Upper lobe of left lung (tissue), 6 donors: Measurements from ENCODE around the gene CDC16. TPM values are rescaled to one million over a fixed set of nuclear protein-coding genes. Genes with fewer than 3 reads are reported as not detected.

Experiments used
- ATAC-seq, 2 donors: fragments of 200-7000 bp; cut with Tn5 transposase; one replicate each; pipeline ENCODE4 v1.9.1; 2022; ENCODE audit warnings: mild to moderate bottlenecking in 2 of 2, moderate library complexity in 2 of 2; ENCODE audit not compliant: low FRiP score in 2 of 2
- DNase-seq, 2 donors: peaks; one replicate each; pipeline ENCODE4 v3.0.0-alpha.2; 2019 to 2020
- H3K27ac ChIP-seq, 4 donors: fragments of 200-600 bp; sonication (generic); one replicate each; pipeline ENCODE4 v1.5.1; 2016 to 2019
- H3K27me3 ChIP-seq, 4 donors: fragments of 200-600 bp; sonication (generic); one replicate each; pipeline ENCODE4 v1.5.1; 2017 to 2019
- H3K36me3 ChIP-seq, 4 donors: fragments of 200-600 bp; sonication (generic); one replicate each; pipeline ENCODE4 v1.5.1; 2016 to 2019
- H3K4me1 ChIP-seq, 4 donors: fragments of 200-600 bp; sonication (generic); one replicate each; pipeline ENCODE4 v1.5.1; 2018 to 2019
- H3K4me3 ChIP-seq, 4 donors: fragments of 200-600 bp; sonication (generic); one replicate each; pipeline ENCODE4 v1.5.1; 2017 to 2019; ENCODE audit warnings: mild to moderate bottlenecking in 2 of 4, moderate library complexity in 1 of 4
- H3K9me3 ChIP-seq, 4 donors: fragments of 200-600 bp; sonication (generic); one replicate each; pipeline ENCODE4 v1.5.1; 2018 to 2019
- EP300 ChIP-seq, 4 donors: sonication (generic); formaldehyde crosslinking; IDR thresholded peaks; one replicate each; pipeline ENCODE4 v1.5.1; 2017; ENCODE audit warnings: antibody characterized with exemption in 4 of 4, control low read depth in 2 of 4
- POLR2A ChIP-seq, 4 donors: fragments of 450-650 bp; IDR thresholded peaks; one replicate each; pipeline ENCODE4 v1.5.1; 2016 to 2017; ENCODE audit warnings: antibody characterized with exemption in 4 of 4, mild to moderate bottlenecking in 2 of 4
- POLR2AphosphoS5 ChIP-seq, 2 donors: sonication (generic); formaldehyde crosslinking; IDR thresholded peaks; one replicate each; pipeline ENCODE4 v1.5.1; 2017; ENCODE audit warnings: antibody characterized with exemption in 2 of 2
- WGBS, 2 donors: methylation state at CpG; one replicate each; pipeline ENCODE4 v1.1.5; 2017 to 2018; 5-methylcytosine and 5-hydroxymethylcytosine counted together
- total RNA-seq, 6 donors: library from RNA; depleted of rRNA in 4 of 6; stranded (reverse); fragments of >200 nt in 4 of 6; gene quantifications; one replicate each; pipeline versions ENCODE4 v1.1.0 to v1.2.1, GENCODE V29; 2016 to 2021
- TF ChIP-seq, protein P1 (sequence below), 6 experiments: fragments of 450-650 bp in 4 of 6; fragments of 200-600 bp in 2 of 6; sonication (generic) in 2 of 6; IDR thresholded peaks; one replicate each; pipeline ENCODE4 v1.5.1; 2016 to 2019; ENCODE audit warnings: antibody characterized with exemption in 6 of 6
- donor health status: DM: no; HTN: no; CAD: no; lungs with moderate emphysema.
- donor health status: DM: no; HTN: yes; CAD: no; lungs with severe emphysema.

CDC16 gene
- total RNA-seq, 6 donors from 2014 or later = 46.6 to 123 (median 58.3) TPM

DNA sequence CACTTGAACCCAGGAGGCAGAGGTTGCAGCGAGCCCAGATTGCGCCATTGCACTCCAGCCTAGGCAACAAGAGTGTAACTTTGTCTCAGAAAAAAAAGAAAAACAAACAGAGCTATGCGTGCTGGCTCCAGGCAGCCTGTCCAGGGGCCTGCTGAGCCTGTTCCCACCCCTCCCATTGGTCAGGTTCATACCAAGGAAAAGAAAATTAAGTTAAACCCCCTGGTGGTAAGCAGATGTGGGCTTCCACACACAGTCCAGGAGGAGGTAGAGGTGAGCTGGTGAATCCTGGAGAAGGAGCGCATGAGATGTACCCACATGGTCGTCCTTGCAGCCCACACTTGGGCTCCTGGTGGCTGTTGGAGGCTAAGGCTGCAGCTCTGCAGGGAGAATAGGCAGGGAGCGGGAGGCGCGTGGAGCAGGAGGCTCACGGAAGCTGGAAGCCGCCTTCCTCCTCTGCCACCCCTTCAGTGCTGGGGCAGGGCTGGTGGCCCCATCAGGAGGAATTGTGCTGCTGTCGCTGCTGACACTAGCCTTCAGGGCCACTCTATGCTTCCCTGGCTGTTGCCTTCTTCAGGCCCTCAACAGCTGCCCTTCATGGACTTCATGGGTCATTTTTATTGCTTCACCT, 69.1 kb downstream of the CDC16 start:
- no peaks in the 10 kb centered on the region for H3K9me3 ChIP-seq
- H3K27ac ChIP-seq = no peak overlapping the region
- TF ChIP-seq, protein P1, sequence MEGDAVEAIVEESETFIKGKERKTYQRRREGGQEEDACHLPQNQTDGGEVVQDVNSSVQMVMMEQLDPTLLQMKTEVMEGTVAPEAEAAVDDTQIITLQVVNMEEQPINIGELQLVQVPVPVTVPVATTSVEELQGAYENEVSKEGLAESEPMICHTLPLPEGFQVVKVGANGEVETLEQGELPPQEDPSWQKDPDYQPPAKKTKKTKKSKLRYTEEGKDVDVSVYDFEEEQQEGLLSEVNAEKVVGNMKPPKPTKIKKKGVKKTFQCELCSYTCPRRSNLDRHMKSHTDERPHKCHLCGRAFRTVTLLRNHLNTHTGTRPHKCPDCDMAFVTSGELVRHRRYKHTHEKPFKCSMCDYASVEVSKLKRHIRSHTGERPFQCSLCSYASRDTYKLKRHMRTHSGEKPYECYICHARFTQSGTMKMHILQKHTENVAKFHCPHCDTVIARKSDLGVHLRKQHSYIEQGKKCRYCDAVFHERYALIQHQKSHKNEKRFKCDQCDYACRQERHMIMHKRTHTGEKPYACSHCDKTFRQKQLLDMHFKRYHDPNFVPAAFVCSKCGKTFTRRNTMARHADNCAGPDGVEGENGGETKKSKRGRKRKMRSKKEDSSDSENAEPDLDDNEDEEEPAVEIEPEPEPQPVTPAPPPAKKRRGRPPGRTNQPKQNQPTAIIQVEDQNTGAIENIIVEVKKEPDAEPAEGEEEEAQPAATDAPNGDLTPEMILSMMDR (IDR thresholded peaks at IDR 0.05) = no peak
- TF ChIP-seq POLR2AphosphoS5 (IDR thresholded peaks at IDR 0.05) (no peak), POLR2A (IDR thresholded peaks at IDR 0.05) (no peak), EP300 (IDR thresholded peaks at IDR 0.05) (no peak)
- 86 to 92% methylated on average over 10 to 11 of the region's 11 CpGs for WGBS, 2 donors
- no peaks in the 10 kb centered on the region for H3K27me3 ChIP-seq
- no peak for ATAC-seq
- no peaks in the 10 kb centered on the region for H3K4me1 ChIP-seq
- H3K36me3 ChIP-seq = peaks cover 26 to 73% (median 45%) of the 10 kb centered on the region in 4 donors
- no peak overlapping the region for H3K4me3 ChIP-seq
- no peak for DNase-seq

DNA sequence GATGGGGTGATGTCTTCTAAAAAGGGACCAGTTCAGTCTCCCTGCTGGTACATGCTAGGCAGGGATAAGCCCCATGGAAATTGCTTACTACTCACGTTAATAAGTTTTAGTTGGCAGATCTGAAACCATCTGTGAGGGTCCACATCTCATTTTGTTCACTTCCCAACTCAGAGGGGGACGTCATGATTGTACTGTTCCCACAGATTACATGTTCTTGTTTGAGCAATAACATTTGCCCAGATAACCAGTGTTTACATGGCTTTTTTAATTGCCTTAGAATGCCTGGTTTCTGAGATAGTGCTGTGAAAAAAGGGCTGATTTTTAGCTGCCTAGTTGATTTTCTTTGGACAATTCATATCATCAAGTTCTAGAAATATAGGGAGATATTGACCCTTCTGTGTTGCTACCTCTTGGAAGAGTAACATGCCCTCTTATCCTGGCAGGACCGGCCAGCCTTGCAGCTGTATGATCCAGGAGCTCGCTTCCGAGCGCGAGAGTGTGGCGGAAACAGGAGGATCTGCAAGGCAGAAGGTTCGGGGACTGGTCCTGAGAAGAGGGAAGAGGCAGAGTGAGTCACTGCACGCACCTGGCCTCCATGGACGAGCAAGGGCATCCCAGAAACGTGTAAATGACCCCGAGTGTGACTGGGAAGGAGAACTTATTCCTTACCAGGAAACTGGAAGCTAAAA, 69.8 kb downstream of the CDC16 start:
- TF ChIP-seq EP300 (IDR thresholded peaks at IDR 0.05) = no peak
- no peak for TF ChIP-seq POLR2AphosphoS5 (IDR thresholded peaks at IDR 0.05)
- no peak for TF ChIP-seq POLR2A (IDR thresholded peaks at IDR 0.05)
- TF ChIP-seq, protein P1 (IDR thresholded peaks at IDR 0.05) = no peak
- WGBS, 2 donors = 93 to 95% methylated on average over 13 of the region's 13 CpGs
- H3K27ac ChIP-seq = no peak overlapping the region
- no peaks in the 10 kb centered on the region for H3K27me3 ChIP-seq
- no peak for ATAC-seq
- no peak overlapping the region for H3K4me3 ChIP-seq
- no peaks in the 10 kb centered on the region for H3K4me1 ChIP-seq
- no peak for DNase-seq
- H3K9me3 ChIP-seq = no peaks in the 10 kb centered on the region
- H3K36me3 ChIP-seq = peaks cover 20 to 67% (median 39%) of the 10 kb centered on the region in 4 donors

DNA sequence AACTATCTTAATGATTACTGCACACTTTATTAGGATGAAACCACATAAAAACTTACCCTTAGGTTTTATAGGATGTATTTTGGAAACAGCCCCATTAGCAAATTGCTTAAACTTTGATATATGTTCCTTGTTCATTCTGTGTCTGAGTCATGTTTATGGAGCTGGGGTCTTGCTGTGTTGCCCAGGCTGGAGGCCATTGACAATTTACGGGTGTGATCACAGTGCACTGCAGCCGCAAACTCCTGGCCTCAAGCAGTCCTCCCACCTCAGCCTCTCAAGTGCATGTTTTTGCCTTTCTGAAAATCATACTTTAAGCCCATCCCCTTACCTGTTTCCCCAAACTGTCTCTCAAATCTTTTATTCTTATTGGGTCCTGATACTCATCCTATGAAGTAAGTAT, 74.4 kb downstream of the CDC16 start:
- Histone ChIP-seq H3K27me3 (no peaks in the 10 kb centered on the region), H3K36me3 (peaks cover 4 to 24% (median 10%) of the 10 kb centered on the region in 4 donors), H3K9me3 (no peaks in the 10 kb centered on the region), H3K4me3 (no peak overlapping the region), H3K4me1 (peaks cover 4 to 8% (median 7%) of the 10 kb centered on the region in 4 donors), H3K27ac (no peak overlapping the region)
- TF ChIP-seq, protein P1 (IDR thresholded peaks at IDR 0.05) = no peak
- no peak for TF ChIP-seq POLR2A (IDR thresholded peaks at IDR 0.05)
- TF ChIP-seq POLR2AphosphoS5 (IDR thresholded peaks at IDR 0.05) = no peak
- no peak for TF ChIP-seq EP300 (IDR thresholded peaks at IDR 0.05)
- no peak for ATAC-seq
- no peak for DNase-seq
- 98 to 100% methylated on average over 2 of the region's 2 CpGs for WGBS, 2 donors

DNA sequence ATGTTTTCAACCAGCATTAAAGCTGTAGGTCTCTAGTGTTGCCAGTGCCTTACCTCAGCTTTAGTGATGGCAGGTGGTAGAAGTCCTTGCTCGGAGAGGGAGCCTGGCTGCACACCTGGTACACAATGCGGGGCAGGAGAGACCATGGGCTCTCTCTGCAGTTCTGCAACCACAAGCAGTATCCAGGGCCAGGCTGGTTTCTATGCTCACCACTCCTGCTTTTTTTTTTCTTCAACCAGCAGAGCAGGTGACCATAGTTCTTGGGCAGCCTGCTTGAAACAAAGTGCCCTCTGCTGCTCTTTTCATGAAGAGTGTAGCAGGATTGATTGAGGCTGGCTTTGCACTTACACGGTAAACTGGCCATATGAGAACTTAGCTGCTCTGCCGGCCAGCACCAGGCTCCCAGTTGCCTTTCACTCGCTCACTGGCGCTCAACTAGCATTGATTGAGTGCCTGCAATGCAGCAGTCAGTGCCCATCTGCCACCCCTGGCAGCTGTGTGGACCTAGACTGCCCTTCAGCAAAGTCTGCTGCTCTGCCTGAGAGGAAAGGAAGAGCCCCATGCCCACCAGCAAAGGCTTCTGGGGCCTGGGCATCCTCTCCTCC, 75.2 kb downstream of the CDC16 start:
- H3K27ac ChIP-seq = no peak overlapping the region
- no peaks in the 10 kb centered on the region for H3K9me3 ChIP-seq
- H3K4me1 ChIP-seq = peaks cover 4 to 10% (median 8%) of the 10 kb centered on the region in 4 donors
- peaks cover 3 to 16% (median 9%) of the 10 kb centered on the region in 4 donors for H3K36me3 ChIP-seq
- no peak overlapping the region for H3K4me3 ChIP-seq
- DNase-seq (no peak), ATAC-seq (no peak)
- TF ChIP-seq, protein P1 (IDR thresholded peaks at IDR 0.05) = no peak
- no peak for TF ChIP-seq POLR2AphosphoS5 (IDR thresholded peaks at IDR 0.05)
- no peak for TF ChIP-seq POLR2A (IDR thresholded peaks at IDR 0.05)
- TF ChIP-seq EP300 (IDR thresholded peaks at IDR 0.05) = no peak
- 82% methylated on average over 6 of the region's 6 CpGs for WGBS, 2 donors
- H3K27me3 ChIP-seq = no peaks in the 10 kb centered on the region
